ENCODE measurements around the gene GPC2.
A peak's percentile ranks its signal among the peaks of the same experiment; 100 is the strongest.
"Not testable (repeated sequence)": the region's sequence is repeated elsewhere in the genome, so short reads cannot be mapped to it uniquely, and the experiment has no call there.

GPC2 gene

DNA sequence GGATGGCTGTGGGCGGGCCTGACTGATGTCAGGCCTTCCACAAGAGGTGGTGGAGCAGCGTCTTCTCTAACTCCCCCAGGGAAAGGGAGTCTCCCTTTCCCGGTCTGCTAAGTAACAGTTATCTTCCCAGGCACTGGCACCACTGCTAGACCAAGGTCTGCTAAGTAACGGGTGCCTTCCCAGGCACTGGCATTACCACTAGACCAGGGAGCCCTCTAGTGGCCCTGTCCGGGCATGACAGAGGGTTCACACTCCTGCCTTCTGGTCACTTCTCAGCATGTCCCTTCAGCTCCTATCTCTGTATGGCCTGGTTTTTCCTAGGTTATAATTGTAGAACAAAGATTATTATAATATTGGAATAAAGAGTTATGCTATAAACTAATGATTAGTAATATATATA is 40.8 kb upstream of the GPC2 start:
- H3K27me3 ChIP-seq (ENCODE audit: insufficient read depth, low read length, poor library complexity); H3K4me2 ChIP-seq (ENCODE audit: low read length); H3K4ac ChIP-seq (ENCODE audit: low read depth, low read length); H4K5ac ChIP-seq (ENCODE audit: low read length); H3K79me2 ChIP-seq (ENCODE audit: control insufficient read depth, insufficient read depth, low read length); H3K9ac ChIP-seq (ENCODE audit: low read length); H2BK15ac ChIP-seq (replicated peaks; ENCODE audit: low read depth); H3K18ac ChIP-seq (ENCODE audit: low read length); H3K4me1 ChIP-seq (ENCODE audit: control insufficient read depth, low read depth, low read length); H3K36me3 ChIP-seq (ENCODE audit: control insufficient read depth, insufficient read depth, low read length); H2BK120ac ChIP-seq (ENCODE audit: low read depth, low read length); H2AK5ac ChIP-seq (ENCODE audit: low read length); H3K79me1 ChIP-seq (ENCODE audit: low read length); H3K56ac ChIP-seq (ENCODE audit: low read length); H2BK5ac ChIP-seq (ENCODE audit: low read length); H3K27ac ChIP-seq (ENCODE audit: low read depth, low read length); H3K23ac ChIP-seq (ENCODE audit: low read length); H4K8ac ChIP-seq (ENCODE audit: low read depth, low read length); H3K4me3 ChIP-seq (ENCODE audit: low read length): not testable (repeated sequence)
- peak; percentile 33 for DNase-seq
- no CpG with 5 or more reads among the region's 5 CpGs for WGBS (ENCODE audit: extremely low coverage, insufficient coverage, low lambda C conversion rate)

DNA sequence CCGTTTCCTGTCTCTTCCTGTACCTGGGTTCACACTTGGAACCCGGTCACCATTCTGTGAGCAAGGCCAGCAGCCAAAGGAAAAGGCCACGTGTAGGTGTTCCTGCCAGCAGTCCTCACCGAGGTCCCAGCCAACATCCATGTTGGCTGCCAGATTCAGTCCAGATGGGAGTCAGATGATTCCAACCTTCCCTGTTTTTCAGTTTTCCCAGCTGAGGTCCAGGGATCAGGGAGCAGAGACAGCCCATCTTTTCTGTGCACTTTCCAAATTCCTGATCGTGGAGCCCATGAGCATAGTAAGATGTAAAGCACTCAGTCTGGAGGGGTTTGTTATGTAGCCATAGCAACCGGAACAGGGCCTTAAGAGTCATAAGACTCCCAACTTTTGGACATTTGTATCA is 38.7 kb upstream of the GPC2 start:
- no peak overlapping the region for H2BK15ac ChIP-seq (replicated peaks; ENCODE audit: low read depth)
- no peak overlapping the region for H3K18ac ChIP-seq (ENCODE audit: low read length)
- H3K4me2 ChIP-seq (ENCODE audit: low read length): no peak overlapping the region
- no peaks in the 10 kb centered on the region for H3K27me3 ChIP-seq (ENCODE audit: insufficient read depth, low read length, poor library complexity)
- no peaks in the 10 kb centered on the region for H3K4me1 ChIP-seq (ENCODE audit: control insufficient read depth, low read depth, low read length)
- no peak overlapping the region for H3K23ac ChIP-seq (ENCODE audit: low read length)
- WGBS (ENCODE audit: extremely low coverage, insufficient coverage, low lambda C conversion rate): no CpG with 5 or more reads among the region's 6 CpGs
- H3K4me3 ChIP-seq (ENCODE audit: low read length): no peak overlapping the region
- H3K9ac ChIP-seq (ENCODE audit: low read length): no peak overlapping the region
- no peak overlapping the region for H2BK120ac ChIP-seq (ENCODE audit: low read depth, low read length)
- H3K36me3 ChIP-seq (ENCODE audit: control insufficient read depth, insufficient read depth, low read length): no peaks in the 10 kb centered on the region
- no peaks in the 10 kb centered on the region for H3K79me1 ChIP-seq (ENCODE audit: low read length)
- H3K27ac ChIP-seq (ENCODE audit: low read depth, low read length): no peak overlapping the region
- H3K79me2 ChIP-seq (ENCODE audit: control insufficient read depth, insufficient read depth, low read length): no peaks in the 10 kb centered on the region
- H3K56ac ChIP-seq (ENCODE audit: low read length): no peak overlapping the region
- H4K5ac ChIP-seq (ENCODE audit: low read length): no peak overlapping the region
- H3K4ac ChIP-seq (ENCODE audit: low read depth, low read length): no peak overlapping the region
- no peak overlapping the region for H2AK5ac ChIP-seq (ENCODE audit: low read length)
- H2BK5ac ChIP-seq (ENCODE audit: low read length): no peak overlapping the region
- no peak overlapping the region for H4K8ac ChIP-seq (ENCODE audit: low read depth, low read length)
- DNase-seq: no peak

DNA sequence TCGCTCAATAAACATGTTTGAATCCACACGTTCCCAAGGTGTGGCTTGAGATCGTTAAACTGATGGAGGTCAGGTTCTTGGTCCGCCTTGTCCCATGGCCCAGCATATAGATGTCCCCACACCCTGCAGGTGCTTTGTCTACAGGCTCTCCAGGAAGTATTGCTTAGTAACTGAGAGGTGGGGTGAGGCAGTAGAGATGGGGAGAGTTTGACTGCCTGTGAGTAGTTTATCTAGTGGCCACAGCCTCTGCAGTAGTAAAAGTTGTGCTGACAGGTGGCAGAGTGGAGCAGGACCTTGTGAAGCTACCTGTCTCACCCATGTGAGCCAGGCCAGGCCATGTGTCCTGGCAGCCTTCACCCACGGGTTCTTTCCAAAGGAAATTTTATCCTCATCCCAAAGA is 37.2 kb upstream of the GPC2 start:
- H3K56ac ChIP-seq (ENCODE audit: low read length); H2AK5ac ChIP-seq (ENCODE audit: low read length); H3K27me3 ChIP-seq (ENCODE audit: insufficient read depth, low read length, poor library complexity); H4K5ac ChIP-seq (ENCODE audit: low read length); H3K23ac ChIP-seq (ENCODE audit: low read length); H3K4me3 ChIP-seq (ENCODE audit: low read length); H3K4me1 ChIP-seq (ENCODE audit: control insufficient read depth, low read depth, low read length); H2BK15ac ChIP-seq (replicated peaks; ENCODE audit: low read depth); H3K4ac ChIP-seq (ENCODE audit: low read depth, low read length); H3K79me2 ChIP-seq (ENCODE audit: control insufficient read depth, insufficient read depth, low read length); H4K8ac ChIP-seq (ENCODE audit: low read depth, low read length); H3K9ac ChIP-seq (ENCODE audit: low read length); DNase-seq; H3K18ac ChIP-seq (ENCODE audit: low read length); H2BK120ac ChIP-seq (ENCODE audit: low read depth, low read length); H3K36me3 ChIP-seq (ENCODE audit: control insufficient read depth, insufficient read depth, low read length); H3K79me1 ChIP-seq (ENCODE audit: low read length); H3K27ac ChIP-seq (ENCODE audit: low read depth, low read length); H2BK5ac ChIP-seq (ENCODE audit: low read length); H3K4me2 ChIP-seq (ENCODE audit: low read length): not testable (repeated sequence)
- no CpG with 5 or more reads among the region's 5 CpGs for WGBS (ENCODE audit: extremely low coverage, insufficient coverage, low lambda C conversion rate)

DNA sequence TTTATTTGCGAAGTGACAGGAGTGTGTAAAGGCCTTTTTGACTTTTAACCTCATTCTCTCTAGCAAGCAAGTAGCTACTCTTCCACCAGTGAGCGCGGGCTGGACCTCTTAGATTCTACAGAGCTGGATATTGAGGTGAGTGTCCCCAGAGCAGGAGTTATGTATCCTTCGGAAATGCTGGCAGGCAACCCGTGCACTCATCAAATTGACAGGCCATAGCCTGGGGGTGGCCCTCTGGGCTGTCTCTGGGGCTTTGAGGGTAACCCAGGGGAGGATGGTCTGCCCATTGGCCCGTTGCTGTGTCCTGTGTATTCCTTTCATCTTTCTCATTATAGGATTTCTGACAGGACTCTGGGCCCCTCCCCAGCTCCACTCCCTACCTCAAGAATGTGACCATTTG is 36.5 kb upstream of the GPC2 start:
- no peak overlapping the region for H4K5ac ChIP-seq (ENCODE audit: low read length)
- H3K23ac ChIP-seq (ENCODE audit: low read length): no peak overlapping the region
- no peak overlapping the region for H2AK5ac ChIP-seq (ENCODE audit: low read length)
- no peak overlapping the region for H3K27ac ChIP-seq (ENCODE audit: low read depth, low read length)
- H3K4me1 ChIP-seq (ENCODE audit: control insufficient read depth, low read depth, low read length): no peaks in the 10 kb centered on the region
- H3K9ac ChIP-seq (ENCODE audit: low read length): no peak overlapping the region
- H3K56ac ChIP-seq (ENCODE audit: low read length): no peak overlapping the region
- no peak overlapping the region for H3K4me3 ChIP-seq (ENCODE audit: low read length)
- no CpG with 5 or more reads among the region's 6 CpGs for WGBS (ENCODE audit: extremely low coverage, insufficient coverage, low lambda C conversion rate)
- H3K79me2 ChIP-seq (ENCODE audit: control insufficient read depth, insufficient read depth, low read length): no peaks in the 10 kb centered on the region
- DNase-seq: no peak
- no peak overlapping the region for H2BK15ac ChIP-seq (replicated peaks; ENCODE audit: low read depth)
- H4K8ac ChIP-seq (ENCODE audit: low read depth, low read length): no peak overlapping the region
- H3K18ac ChIP-seq (ENCODE audit: low read length): no peak overlapping the region
- H2BK120ac ChIP-seq (ENCODE audit: low read depth, low read length): no peak overlapping the region
- no peak overlapping the region for H3K4ac ChIP-seq (ENCODE audit: low read depth, low read length)
- H3K27me3 ChIP-seq (ENCODE audit: insufficient read depth, low read length, poor library complexity): no peaks in the 10 kb centered on the region
- no peak overlapping the region for H2BK5ac ChIP-seq (ENCODE audit: low read length)
- H3K4me2 ChIP-seq (ENCODE audit: low read length): no peak overlapping the region
- no peaks in the 10 kb centered on the region for H3K36me3 ChIP-seq (ENCODE audit: control insufficient read depth, insufficient read depth, low read length)
- H3K79me1 ChIP-seq (ENCODE audit: low read length): no peaks in the 10 kb centered on the region

DNA sequence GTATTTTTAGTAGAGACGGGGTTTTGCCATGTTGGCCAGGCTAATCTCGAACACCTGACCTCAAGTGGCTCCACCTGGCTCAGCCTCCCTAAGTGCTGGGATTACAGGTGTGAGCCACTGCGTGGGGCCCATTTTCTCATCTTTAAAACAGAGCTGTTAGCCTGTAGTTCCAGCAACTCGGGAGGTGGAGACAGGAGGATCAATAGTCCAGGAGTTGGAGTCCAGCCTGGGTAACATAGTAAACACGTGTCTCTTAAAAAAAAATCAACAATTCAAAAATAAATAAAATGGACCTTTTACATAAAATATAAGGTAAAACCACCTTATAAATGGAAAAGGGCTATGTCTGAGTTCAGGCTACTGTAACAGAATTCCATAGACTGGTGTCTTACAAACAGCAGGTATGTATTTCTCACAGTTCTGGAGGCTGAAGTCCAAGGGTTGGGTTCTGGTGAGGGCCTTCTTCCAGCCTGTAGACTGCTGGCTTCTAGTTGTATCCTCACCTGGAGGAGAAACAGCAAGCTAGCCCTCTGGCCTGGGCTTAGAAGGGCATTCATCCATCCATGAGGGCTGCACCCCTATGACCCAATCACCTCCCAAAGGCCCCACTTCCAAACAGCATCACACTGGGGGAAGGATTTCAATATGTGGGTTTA is 35.6 kb upstream of the GPC2 start:
- H3K56ac ChIP-seq (ENCODE audit: low read length): no peak overlapping the region
- H3K4ac ChIP-seq (ENCODE audit: low read depth, low read length): no peak overlapping the region
- H2BK15ac ChIP-seq (replicated peaks; ENCODE audit: low read depth): no peak overlapping the region
- DNase-seq: no peak
- no peaks in the 10 kb centered on the region for H3K79me2 ChIP-seq (ENCODE audit: control insufficient read depth, insufficient read depth, low read length)
- H2BK120ac ChIP-seq (ENCODE audit: low read depth, low read length): no peak overlapping the region
- H3K4me3 ChIP-seq (ENCODE audit: low read length): no peak overlapping the region
- no peaks in the 10 kb centered on the region for H3K36me3 ChIP-seq (ENCODE audit: control insufficient read depth, insufficient read depth, low read length)
- H3K18ac ChIP-seq (ENCODE audit: low read length): no peak overlapping the region
- no peaks in the 10 kb centered on the region for H3K4me1 ChIP-seq (ENCODE audit: control insufficient read depth, low read depth, low read length)
- H4K5ac ChIP-seq (ENCODE audit: low read length): no peak overlapping the region
- H2AK5ac ChIP-seq (ENCODE audit: low read length): no peak overlapping the region
- H4K8ac ChIP-seq (ENCODE audit: low read depth, low read length): no peak overlapping the region
- no peak overlapping the region for H3K27ac ChIP-seq (ENCODE audit: low read depth, low read length)
- no CpG with 5 or more reads among the region's 5 CpGs for WGBS (ENCODE audit: extremely low coverage, insufficient coverage, low lambda C conversion rate)
- H3K27me3 ChIP-seq (ENCODE audit: insufficient read depth, low read length, poor library complexity): no peaks in the 10 kb centered on the region
- no peak overlapping the region for H3K23ac ChIP-seq (ENCODE audit: low read length)
- no peak overlapping the region for H3K9ac ChIP-seq (ENCODE audit: low read length)
- H2BK5ac ChIP-seq (ENCODE audit: low read length): no peak overlapping the region
- no peak overlapping the region for H3K4me2 ChIP-seq (ENCODE audit: low read length)
- no peaks in the 10 kb centered on the region for H3K79me1 ChIP-seq (ENCODE audit: low read length)

DNA sequence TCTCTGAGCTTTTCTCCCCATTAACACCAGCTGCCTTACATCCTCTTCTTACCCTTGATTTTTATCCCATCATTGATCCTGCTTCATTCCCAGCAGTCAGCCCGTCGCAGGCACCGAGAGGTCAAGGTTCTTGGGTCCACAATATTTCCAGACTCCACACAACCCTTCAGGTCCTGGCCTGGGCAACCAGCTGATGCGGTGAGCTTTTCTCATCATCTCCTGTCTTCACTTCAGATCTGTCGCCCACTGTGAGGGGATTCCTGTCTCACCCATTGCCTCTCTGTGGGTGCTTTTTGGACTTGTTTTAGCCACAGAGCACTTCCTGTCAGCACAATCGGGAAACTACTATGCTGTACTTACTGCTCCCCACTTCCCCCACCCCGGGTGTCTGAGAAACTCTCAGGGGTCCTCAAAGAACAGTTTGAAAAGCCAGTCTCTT is 34.2 kb upstream of the GPC2 start:
- H3K27me3 ChIP-seq (ENCODE audit: insufficient read depth, low read length, poor library complexity): no peaks in the 10 kb centered on the region
- H3K9ac ChIP-seq (ENCODE audit: low read length): no peak overlapping the region
- no peak overlapping the region for H3K27ac ChIP-seq (ENCODE audit: low read depth, low read length)
- no peak overlapping the region for H4K5ac ChIP-seq (ENCODE audit: low read length)
- no peak overlapping the region for H2AK5ac ChIP-seq (ENCODE audit: low read length)
- H4K8ac ChIP-seq (ENCODE audit: low read depth, low read length): no peak overlapping the region
- no peak overlapping the region for H3K18ac ChIP-seq (ENCODE audit: low read length)
- H3K4ac ChIP-seq (ENCODE audit: low read depth, low read length): no peak overlapping the region
- H3K23ac ChIP-seq (ENCODE audit: low read length): no peak overlapping the region
- no peak overlapping the region for H2BK5ac ChIP-seq (ENCODE audit: low read length)
- no CpG with 5 or more reads among the region's 7 CpGs for WGBS (ENCODE audit: extremely low coverage, insufficient coverage, low lambda C conversion rate)
- H3K79me1 ChIP-seq (ENCODE audit: low read length): no peaks in the 10 kb centered on the region
- H3K4me3 ChIP-seq (ENCODE audit: low read length): no peak overlapping the region
- no peaks in the 10 kb centered on the region for H3K79me2 ChIP-seq (ENCODE audit: control insufficient read depth, insufficient read depth, low read length)
- no peak for DNase-seq
- no peak overlapping the region for H2BK120ac ChIP-seq (ENCODE audit: low read depth, low read length)
- no peak overlapping the region for H2BK15ac ChIP-seq (replicated peaks; ENCODE audit: low read depth)
- H3K36me3 ChIP-seq (ENCODE audit: control insufficient read depth, insufficient read depth, low read length): no peaks in the 10 kb centered on the region
- H3K4me2 ChIP-seq (ENCODE audit: low read length): no peak overlapping the region
- no peaks in the 10 kb centered on the region for H3K4me1 ChIP-seq (ENCODE audit: control insufficient read depth, low read depth, low read length)
- H3K56ac ChIP-seq (ENCODE audit: low read length): no peak overlapping the region
